C4-2B (cell line): Measurements from ENCODE around the gene ANXA6.

Experiments
- ZFX ChIP-seq: fragments of 450-650 bp; IDR thresholded peaks from 2 replicates; pipeline ENCODE4 v1.6.1; 2017
- TF ChIP-seq, protein P1 (sequence below): fragments of 450-650 bp; conservative IDR thresholded peaks from 2 replicates; pipeline ENCODE4 v1.5.1; 2017; ENCODE audit warnings: mild to moderate bottlenecking

DNA sequence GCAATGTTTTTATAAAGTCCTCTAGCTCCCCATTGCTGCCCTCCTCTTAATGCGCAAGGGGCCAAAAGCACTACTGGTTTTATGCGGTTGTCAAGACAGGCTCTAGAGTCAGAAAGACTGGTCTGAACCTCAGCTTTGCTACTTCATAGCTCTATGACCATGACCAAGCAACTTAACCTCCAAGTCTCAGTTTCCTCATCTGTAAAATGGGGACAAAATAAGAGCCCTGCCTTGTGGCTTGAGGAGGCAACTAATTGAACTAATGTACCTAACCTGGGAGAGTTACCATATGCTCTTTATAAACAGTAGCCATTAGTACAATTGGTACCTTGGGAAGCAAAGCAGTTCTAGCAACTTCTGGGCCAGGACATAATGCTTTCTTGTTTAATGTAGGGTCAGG lies 36.5 kb downstream of the ANXA6 start:
- TF ChIP-seq, protein P1, sequence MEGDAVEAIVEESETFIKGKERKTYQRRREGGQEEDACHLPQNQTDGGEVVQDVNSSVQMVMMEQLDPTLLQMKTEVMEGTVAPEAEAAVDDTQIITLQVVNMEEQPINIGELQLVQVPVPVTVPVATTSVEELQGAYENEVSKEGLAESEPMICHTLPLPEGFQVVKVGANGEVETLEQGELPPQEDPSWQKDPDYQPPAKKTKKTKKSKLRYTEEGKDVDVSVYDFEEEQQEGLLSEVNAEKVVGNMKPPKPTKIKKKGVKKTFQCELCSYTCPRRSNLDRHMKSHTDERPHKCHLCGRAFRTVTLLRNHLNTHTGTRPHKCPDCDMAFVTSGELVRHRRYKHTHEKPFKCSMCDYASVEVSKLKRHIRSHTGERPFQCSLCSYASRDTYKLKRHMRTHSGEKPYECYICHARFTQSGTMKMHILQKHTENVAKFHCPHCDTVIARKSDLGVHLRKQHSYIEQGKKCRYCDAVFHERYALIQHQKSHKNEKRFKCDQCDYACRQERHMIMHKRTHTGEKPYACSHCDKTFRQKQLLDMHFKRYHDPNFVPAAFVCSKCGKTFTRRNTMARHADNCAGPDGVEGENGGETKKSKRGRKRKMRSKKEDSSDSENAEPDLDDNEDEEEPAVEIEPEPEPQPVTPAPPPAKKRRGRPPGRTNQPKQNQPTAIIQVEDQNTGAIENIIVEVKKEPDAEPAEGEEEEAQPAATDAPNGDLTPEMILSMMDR, result no peak
- TF ChIP-seq ZFX, result no peak
